HepG2 (cell line): ENCODE data around the gene PIF1. TPM values are rescaled to one million over a fixed set of nuclear protein-coding genes. Genes with fewer than 3 reads are reported as not detected.

ENCODE experiments used
- ATAC-seq: fragments of 200-7000 bp; cut with Tn5 transposase; 3 replicates; pipeline ENCODE4 v1.9.1; 2020; ENCODE audit warnings: mild to moderate bottlenecking, moderate library complexity
- BruUV-seq: library from RNA; stranded (reverse); fragments of 400-500 nt; replicated peaks from 2 replicates; lab custom pipeline; 2021; lab: Mats Ljungman, UMichigan
- CTCF ChIA-PET: fragments of 300-600 bp; formaldehyde crosslinking; extraction: SDS; loops from one replicate; lab custom pipeline; 2021; ENCODE audit warnings: low total read pairs, inconsistent platforms, low intra/inter-chr PET ratio; lab: Yijun Ruan, JAX
- POLR2A ChIA-PET: fragments of 350-600 bp; sonication (Branson Sonifier 250); formaldehyde crosslinking; loops from one replicate; lab custom pipeline; 2020; ENCODE audit warnings: antibody characterized with exemption, inconsistent platforms; lab: Yijun Ruan, JAX
- DNase-seq: peaks from one replicate; pipeline ENCODE4 v3.0.0-alpha.2; 2015; ENCODE audit warnings: low spot score
- FAIRE-seq: peaks from 3 replicates; lab custom pipeline; 2011; peaks lifted over from hg19 to GRCh38; lab: Jason Lieb, UNC
- H2AFZ ChIP-seq: one replicate; pipeline ENCODE4 v1.6.1; 2011; ENCODE audit warnings: low read length, inconsistent platforms
- H3K27ac ChIP-seq: fragments of 300-600 bp; 3 replicates; pipeline ENCODE4 v1.8.0; 2011; ENCODE audit warnings: mixed run types, mild to moderate bottlenecking, mixed read lengths, low read length, inconsistent platforms; ENCODE audit not compliant: insufficient read depth; ENCODE audit errors: extremely low read length
- H3K27me3 ChIP-seq, 2 experiments: fragments of 200-600 bp in 1 of 2; 2 replicates in 1 of 2; 3 replicates in 1 of 2; pipeline versions ENCODE4 v1.6.0 to v1.8.0; 2011; ENCODE audit warnings: low read length in 2 of 2, mild to moderate bottlenecking in 2 of 2, moderate library complexity in 2 of 2, inconsistent platforms in 1 of 2; ENCODE audit not compliant: insufficient read depth in 2 of 2, control insufficient read depth in 1 of 2
- H3K36me3 ChIP-seq, 2 experiments: fragments of 200-600 bp in 1 of 2; replicated peaks in 1 of 2; 2 replicates in 1 of 2; 3 replicates in 1 of 2; pipeline versions ENCODE4 v1.5.1 to v1.8.0; 2011; ENCODE audit warnings: low read length in 2 of 2, inconsistent platforms in 1 of 2; ENCODE audit not compliant: insufficient read depth in 2 of 2, control insufficient read depth in 1 of 2
- H3K4me1 ChIP-seq: 2 replicates; pipeline ENCODE4 v1.5.1; 2012; ENCODE audit warnings: low read length, inconsistent platforms; ENCODE audit not compliant: insufficient read depth
- H3K4me2 ChIP-seq: 2 replicates; pipeline ENCODE4 v1.6.0; 2011; ENCODE audit warnings: low read depth, low read length, inconsistent platforms
- H3K4me3 ChIP-seq, 3 experiments: fragments of 200-600 bp in 1 of 3; sonication (generic), shearing (Covaris generic) in 1 of 3; replicated peaks in 1 of 3; 2 replicates each; pipeline ENCODE4 v1.5.1; 2011 to 2016; ENCODE audit warnings: low read length in 3 of 3, inconsistent platforms in 2 of 3, low read depth in 2 of 3, mild to moderate bottlenecking in 2 of 3, control low read depth in 1 of 3, mixed read lengths in 1 of 3; ENCODE audit not compliant: insufficient read depth in 1 of 3
- H3K79me2 ChIP-seq: one replicate; pipeline ENCODE4 v1.6.1; 2011; ENCODE audit warnings: low read length, inconsistent platforms; ENCODE audit not compliant: insufficient read depth
- H3K9ac ChIP-seq: 2 replicates; pipeline ENCODE4 v1.6.0; 2011; ENCODE audit warnings: mild to moderate bottlenecking, low read depth, low read length, inconsistent platforms; ENCODE audit not compliant: insufficient read depth
- H3K9me3 ChIP-seq: 2 replicates; pipeline ENCODE4 v1.5.1; 2012; ENCODE audit warnings: mild to moderate bottlenecking, low read length
- H4K20me1 ChIP-seq: 2 replicates; pipeline ENCODE4 v1.6.0; 2011; ENCODE audit warnings: inconsistent platforms, mild to moderate bottlenecking, low read length, moderate library complexity; ENCODE audit not compliant: insufficient read depth
- CENPT ChIP-seq: sonication (generic); formaldehyde crosslinking; IDR thresholded peaks from 2 replicates; pipeline ENCODE4 v1.8.0; 2022; ENCODE audit warnings: low read depth, mild to moderate bottlenecking, moderate library complexity, missing genetic modification reagents
- ETV5 ChIP-seq: IDR thresholded peaks from 2 replicates; pipeline ENCODE4 v1.6.1; 2018; ENCODE audit warnings: missing biosample characterization, missing genetic modification reagents, inconsistent platforms, borderline replicate concordance
- FOXA3 ChIP-seq: IDR thresholded peaks from 2 replicates; pipeline ENCODE4 v1.6.1; 2016; ENCODE audit warnings: missing genetic modification reagents, missing compliant biosample characterization
- GABPA ChIP-seq, 2 experiments: IDR thresholded peaks; 2 replicates each; pipeline ENCODE4 v1.6.1; 2011 to 2016; ENCODE audit warnings: low read depth in 2 of 2, low read length in 1 of 2, missing biosample characterization in 1 of 2, missing genetic modification characterization in 1 of 2
- RBM39 ChIP-seq: fragments of 200-400 bp; formaldehyde crosslinking; IDR thresholded peaks from one replicate; pipeline ENCODE4 v1.6.1; 2018; ENCODE audit warnings: antibody characterized with exemption, mild to moderate bottlenecking, low read depth, low read length; ENCODE audit not compliant: poor library complexity, severe bottlenecking
- SNAPC2 ChIP-seq: sonication (generic); formaldehyde crosslinking; IDR thresholded peaks from 2 replicates; pipeline ENCODE4 v1.8.1; 2022; ENCODE audit warnings: mild to moderate bottlenecking, missing genetic modification reagents
- TBX2 ChIP-seq: sonication (generic); formaldehyde crosslinking; IDR thresholded peaks from 2 replicates; pipeline ENCODE4 v1.5.0; 2020; ENCODE audit warnings: missing genetic modification reagents, mild to moderate bottlenecking, borderline replicate concordance
- WGBS: methylation state at CpG from one replicate; pipeline ENCODE4 v1.1.6; 2017; ENCODE audit warnings: low lambda C conversion rate; 5-methylcytosine and 5-hydroxymethylcytosine counted together
- in situ Hi-C: cut with HindIII; loops from 2 replicates; pipeline ENCODE4 v1.10.0; 2017; ENCODE audit warnings: low pct_unique_long_range_greater_than_20kb; ENCODE audit not compliant: extremely low pct_ligation_motif_present
- intact Hi-C: fragments of 100-400 bp; cut with micrococcal nuclease; formaldehyde crosslinking; loops from one replicate; pipeline ENCODE4 v1.10.0; 2022; ENCODE audit not compliant: unreplicated experiment
- polyA plus RNA-seq, 8 experiments: library from polyadenylated mRNA; depleted of rRNA in 3 of 8; stranded (reverse) in 7 of 8; unstranded in 1 of 8; fragments of >200 nt; fragmentation: Illumina TruSeq in 4 of 8; extraction: Trizol in 4 of 8; gene quantifications; 2 replicates each; pipeline versions ENCODE4 v1.2.1 to v1.2.3, GENCODE V29; 2011 to 2016; ENCODE audit warnings: low read depth in 4 of 8, missing spikeins in 1 of 8, mixed read lengths in 1 of 8; ENCODE audit not compliant: insufficient read depth in 1 of 8
- total RNA-seq, 5 experiments: library from RNA; depleted of rRNA; stranded (reverse); fragments of >200 nt; fragmentation: Illumina TruSeq; extraction: Trizol; gene quantifications; 2 replicates each; pipeline ENCODE4 v1.2.3, GENCODE V29; 2016; ENCODE audit warnings: low read depth in 1 of 5
- TF ChIP-seq, protein P1 (sequence below): sonication (generic); formaldehyde crosslinking; IDR thresholded peaks from 2 replicates; pipeline ENCODE4 v1.8.1; 2023; ENCODE audit warnings: mild to moderate bottlenecking, moderate library complexity, missing genetic modification reagents

The PIF1 gene
- total and polyA plus RNA-seq, 2 of the 13 experiments (the other 11 are each of a cell fraction or from before 2014, with no cell fraction given): 18.5 to 19.7 TPM

DNA sequence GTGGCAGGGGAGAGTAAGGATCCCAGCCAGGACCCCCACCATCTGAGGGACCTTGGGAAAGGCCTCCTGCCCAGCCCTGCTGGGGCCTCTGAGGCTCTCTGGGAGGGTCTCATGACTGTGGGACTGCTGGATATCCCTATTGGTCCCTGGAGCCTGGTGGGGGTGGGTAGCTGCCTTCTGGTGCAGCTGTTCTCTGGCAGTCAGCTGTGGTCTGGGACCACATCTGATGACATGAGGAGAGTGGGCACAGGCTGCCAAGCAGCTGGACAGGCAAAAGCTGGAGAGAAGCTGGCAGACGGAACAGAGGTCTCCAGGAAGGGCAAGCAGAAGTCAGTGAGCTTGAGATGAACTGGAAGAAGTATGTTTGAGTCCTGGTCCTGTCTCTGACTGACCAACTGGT lies 38.6 kb upstream of the PIF1 start:
- H3K4me3 ChIP-seq: no peak overlapping the region
- CTCF ChIA-PET: no interaction called here
- no peak for FAIRE-seq
- TF ChIP-seq GABPA (IDR thresholded peaks at IDR 0.05; ENCODE audit: low read depth, low read length) (no peak), GABPA (CRISPR knock-in tag; IDR thresholded peaks at IDR 0.05; ENCODE audit: low read depth) (no peak)
- TF ChIP-seq, all 625 proteins: peak for 0
- DNase-seq (no peak), ATAC-seq (no peak)
- Histone ChIP-seq H4K20me1 (no peaks in the 10 kb centered on the region; the same call in 1 of the 2 replicates), H3K9me3 (no peaks in the 10 kb centered on the region), H3K36me3 (peaks cover 14 to 22% of the 10 kb centered on the region in 2 experiments; a peak in 4 of 5 replicates), H2AFZ (no peak overlapping the region), H3K27me3 (no peaks in the 10 kb centered on the region), H3K79me2 (no peaks in the 10 kb centered on the region), H3K27ac (no peak overlapping the region), H3K4me2 (no peak overlapping the region), H3K4me1 (no peaks in the 10 kb centered on the region), H3K9ac (no peak overlapping the region)
- in situ Hi-C loops: no loop called here
- POLR2A ChIA-PET: no interaction called here
- BruUV-seq: no TSS peak
- 88% methylated on average over 1 of the region's 1 CpG for WGBS
- intact Hi-C loops: no loop called here

DNA sequence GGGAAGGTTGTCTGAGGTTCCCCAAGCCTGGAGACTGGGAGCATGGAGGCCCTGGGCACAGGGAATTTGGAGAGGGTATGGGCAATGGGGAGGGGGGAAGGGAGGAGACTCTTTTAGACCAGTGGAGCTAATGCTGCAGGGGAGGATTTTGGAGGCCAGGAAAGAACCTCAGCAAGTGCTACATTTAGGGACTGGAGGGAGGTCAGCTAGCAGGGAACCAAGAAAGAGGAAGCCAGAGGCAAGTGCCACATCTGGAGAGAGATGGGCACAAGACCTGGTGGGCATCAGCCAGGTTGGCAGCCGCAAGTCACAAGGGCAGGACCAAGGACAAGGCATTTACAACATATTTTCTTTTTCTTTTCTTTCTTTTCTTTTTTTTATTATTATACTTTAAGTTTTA lies 37.0 kb upstream of the PIF1 start:
- intact Hi-C loops: no loop called here
- Histone ChIP-seq H4K20me1 (no peaks in the 10 kb centered on the region), H3K9me3 (no peaks in the 10 kb centered on the region), H3K4me3 (no peak overlapping the region), H3K27me3 (no peaks in the 10 kb centered on the region), H2AFZ (no peak overlapping the region)
- TF ChIP-seq ETV5 (CRISPR knock-in tag): no peak
- no peak for TF ChIP-seq FOXA3 (CRISPR knock-in tag)
- TF ChIP-seq, protein P1, sequence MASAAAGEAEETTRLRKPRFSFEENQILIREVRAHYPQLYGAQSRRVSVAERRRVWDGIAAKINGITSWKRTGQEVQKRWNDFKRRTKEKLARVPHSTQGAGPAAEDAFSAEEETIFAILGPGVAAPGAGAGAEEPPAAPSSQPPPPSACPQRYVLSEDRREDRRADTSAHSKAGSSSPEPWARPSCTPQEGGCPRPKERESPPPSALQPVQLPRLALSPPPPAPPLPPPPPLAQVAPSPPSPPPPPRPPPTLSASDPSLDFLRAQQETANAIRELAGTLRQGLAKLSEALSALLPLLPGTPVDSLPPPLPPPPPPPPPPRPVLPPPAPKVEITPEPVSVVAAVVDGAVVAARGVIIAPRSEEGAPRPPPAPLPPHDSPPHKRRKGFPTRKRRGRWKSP: no peak
- no peak for TF ChIP-seq RBM39
- no peak for TF ChIP-seq TBX2 (CRISPR knock-in tag)
- TF ChIP-seq SNAPC2 (CRISPR knock-in tag): no peak
- no peak for TF ChIP-seq CENPT
- TF ChIP-seq, all 625 proteins: peak for 0
- FAIRE-seq (no peak), ATAC-seq (no peak), DNase-seq (no peak)
- no TSS peak for BruUV-seq
- ChIA-PET POLR2A (no interaction called here), CTCF (no interaction called here)
- H3K4me1 ChIP-seq: peaks cover 2% of the 10 kb centered on the region
- H3K36me3 ChIP-seq: peaks cover 15 to 22% of the 10 kb centered on the region in 2 experiments; a peak in 4 of 5 replicates
- no peaks in the 10 kb centered on the region for H3K79me2 ChIP-seq
- in situ Hi-C loops: no loop called here
- H3K4me2 ChIP-seq: no peak overlapping the region
- H3K9ac ChIP-seq: no peak overlapping the region
- H3K27ac ChIP-seq: no peak overlapping the region
- WGBS: 100% methylated on average over 1 of the region's 1 CpG
